Uterus (tissue), 4 donors: ENCODE measurements around the gene EPS8L3. TPM values are rescaled to one million over a fixed set of nuclear protein-coding genes. Genes with fewer than 3 reads are reported as not detected.

Source experiments
- DNase-seq, 2 donors: peaks; one replicate each; pipeline ENCODE4 v3.0.0-alpha.2; 2019 to 2020
- H3K27ac ChIP-seq, 2 donors: fragments of 200-600 bp; sonication (generic); 1 replicate in 1 of 2; 2 replicates in 1 of 2; pipeline ENCODE4 v1.5.1; 2016 to 2018
- H3K27me3 ChIP-seq, 2 donors: fragments of 200-600 bp; sonication (generic); one replicate each; pipeline ENCODE4 v1.5.1; 2018 to 2019; ENCODE audit warnings: control low read depth in 1 of 2
- H3K36me3 ChIP-seq, 2 donors: fragments of 200-600 bp; sonication (generic); one replicate each; pipeline ENCODE4 v1.5.1; 2019; ENCODE audit warnings: control low read depth in 1 of 2
- H3K4me1 ChIP-seq, 2 donors: fragments of 200-600 bp; sonication (generic); one replicate each; pipeline ENCODE4 v1.5.1; 2018 to 2019; ENCODE audit warnings: control low read depth in 1 of 2
- H3K4me3 ChIP-seq, 2 donors: fragments of 200-600 bp; sonication (generic); 1 replicate in 1 of 2; 2 replicates in 1 of 2; pipeline ENCODE4 v1.5.1; 2018 to 2019; ENCODE audit warnings: mild to moderate bottlenecking in 1 of 2
- H3K9me3 ChIP-seq, 2 donors: fragments of 200-600 bp; sonication (generic); one replicate each; pipeline ENCODE4 v1.5.1; 2019; ENCODE audit warnings: control low read depth in 1 of 2
- POLR2A ChIP-seq, 2 donors: fragments of 450-650 bp; IDR thresholded peaks; one replicate each; pipeline ENCODE4 v1.6.1; 2016; ENCODE audit warnings: antibody characterized with exemption in 2 of 2, mild to moderate bottlenecking in 1 of 2, moderate library complexity in 1 of 2
- intact Hi-C: fragments of 100-400 bp; cut with DNase I; formaldehyde crosslinking; loops from one replicate; pipeline ENCODE4 v1.15.1; 2023; ENCODE audit warnings: low total_unique reads
- total RNA-seq, 4 donors: library from RNA; depleted of rRNA in 3 of 4; stranded (reverse); fragments of >200 nt in 3 of 4; gene quantifications; one replicate each; pipeline versions ENCODE4 v1.1.0 to v1.2.4, GENCODE V29; 2014 to 2023
- TF ChIP-seq, protein P1 (sequence below), 4 experiments: fragments of 200-600 bp in 2 of 4; fragments of 450-650 bp in 2 of 4; sonication (generic) in 2 of 4; IDR thresholded peaks; one replicate each; pipeline ENCODE4 v1.5.1; 2016 to 2019; ENCODE audit warnings: antibody characterized with exemption in 4 of 4, mild to moderate bottlenecking in 2 of 4, moderate library complexity in 1 of 4
- donor health status: DM: yes; HTN: yes; CAD: no.

Gene EPS8L3
- total RNA-seq, 4 donors from 2014 or later = 0.26 to 0.29 TPM; not detected in 2

- Histone ChIP-seq H3K9me3 (no peaks in the 10 kb centered on the region), H3K27me3 (no peaks in the 10 kb centered on the region), H3K4me3 (peak overlapping the region; percentile 81 to 85), H3K27ac (peak overlapping the region; percentile 81 to 83), H3K36me3 (no peaks in the 10 kb centered on the region), H3K4me1 (peaks cover 0 to 4% of the 10 kb centered on the region in 2 donors)
- peak; percentile 81 to 82 for DNase-seq
- intact Hi-C loops = no loop called here
- TF ChIP-seq, protein P1, sequence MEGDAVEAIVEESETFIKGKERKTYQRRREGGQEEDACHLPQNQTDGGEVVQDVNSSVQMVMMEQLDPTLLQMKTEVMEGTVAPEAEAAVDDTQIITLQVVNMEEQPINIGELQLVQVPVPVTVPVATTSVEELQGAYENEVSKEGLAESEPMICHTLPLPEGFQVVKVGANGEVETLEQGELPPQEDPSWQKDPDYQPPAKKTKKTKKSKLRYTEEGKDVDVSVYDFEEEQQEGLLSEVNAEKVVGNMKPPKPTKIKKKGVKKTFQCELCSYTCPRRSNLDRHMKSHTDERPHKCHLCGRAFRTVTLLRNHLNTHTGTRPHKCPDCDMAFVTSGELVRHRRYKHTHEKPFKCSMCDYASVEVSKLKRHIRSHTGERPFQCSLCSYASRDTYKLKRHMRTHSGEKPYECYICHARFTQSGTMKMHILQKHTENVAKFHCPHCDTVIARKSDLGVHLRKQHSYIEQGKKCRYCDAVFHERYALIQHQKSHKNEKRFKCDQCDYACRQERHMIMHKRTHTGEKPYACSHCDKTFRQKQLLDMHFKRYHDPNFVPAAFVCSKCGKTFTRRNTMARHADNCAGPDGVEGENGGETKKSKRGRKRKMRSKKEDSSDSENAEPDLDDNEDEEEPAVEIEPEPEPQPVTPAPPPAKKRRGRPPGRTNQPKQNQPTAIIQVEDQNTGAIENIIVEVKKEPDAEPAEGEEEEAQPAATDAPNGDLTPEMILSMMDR (IDR thresholded peaks at IDR 0.05) = no peak
- TF ChIP-seq POLR2A (IDR thresholded peaks at IDR 0.05) = peak; percentile 82 to 83
Observed at GRCh38 chr1:109739738-109740614, 23.7 kb downstream of the EPS8L3 start.

- Histone ChIP-seq H3K9me3 (no peaks in the 10 kb centered on the region), H3K27ac (no peak overlapping the region), H3K4me1 (no peaks in the 10 kb centered on the region), H3K4me3 (no peak overlapping the region), H3K36me3 (no peaks in the 10 kb centered on the region), H3K27me3 (no peaks in the 10 kb centered on the region)
- intact Hi-C loops = no loop called here
- no peak for DNase-seq
- no peak for TF ChIP-seq POLR2A (IDR thresholded peaks at IDR 0.05)
- TF ChIP-seq, protein P1 (IDR thresholded peaks at IDR 0.05) = no peak
Observed at GRCh38 chr1:109733236-109733870, 30.4 kb downstream of the EPS8L3 start.

DNA sequence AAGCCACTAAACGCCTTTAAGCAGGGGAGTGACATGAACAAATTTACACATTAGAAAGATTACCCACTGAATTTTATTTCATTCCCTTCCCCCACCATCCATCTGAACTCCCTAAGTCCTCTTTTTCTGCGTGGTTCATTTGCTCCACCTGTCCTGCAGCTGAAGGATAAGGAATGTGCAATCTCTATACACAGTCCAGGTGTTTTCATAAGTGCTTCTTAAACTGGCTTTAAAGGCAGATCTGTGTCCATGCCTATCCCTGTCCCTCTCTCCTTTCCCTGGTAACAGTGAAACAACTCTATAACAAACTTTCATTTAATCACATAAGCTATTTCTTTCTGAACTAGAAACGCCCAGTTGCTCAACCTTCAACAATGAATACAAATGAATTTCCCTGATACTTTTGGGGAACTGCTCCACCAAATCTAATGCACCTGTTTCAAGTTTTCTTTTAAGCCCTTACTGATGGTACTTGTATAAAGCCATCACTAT, 31.3 kb downstream of the EPS8L3 start:
- Histone ChIP-seq H3K9me3 (no peaks in the 10 kb centered on the region), H3K27ac (no peak overlapping the region), H3K36me3 (no peaks in the 10 kb centered on the region), H3K4me1 (no peaks in the 10 kb centered on the region), H3K27me3 (no peaks in the 10 kb centered on the region), H3K4me3 (no peak overlapping the region)
- intact Hi-C loops = no loop called here
- DNase-seq = no peak
- no peak for TF ChIP-seq POLR2A (IDR thresholded peaks at IDR 0.05)
- TF ChIP-seq, protein P1 (IDR thresholded peaks at IDR 0.05) = no peak

GRCh38 chr1:109730666-109731065, 33.1 kb downstream of the EPS8L3 start:
- no peak for TF ChIP-seq POLR2A (IDR thresholded peaks at IDR 0.05)
- TF ChIP-seq, protein P1 (IDR thresholded peaks at IDR 0.05) = no peak
- Histone ChIP-seq H3K36me3 (no peaks in the 10 kb centered on the region), H3K27ac (no peak overlapping the region), H3K9me3 (no peaks in the 10 kb centered on the region), H3K4me1 (no peaks in the 10 kb centered on the region), H3K27me3 (no peaks in the 10 kb centered on the region), H3K4me3 (no peak overlapping the region)
- intact Hi-C loops = no loop called here
- no peak for DNase-seq

DNA sequence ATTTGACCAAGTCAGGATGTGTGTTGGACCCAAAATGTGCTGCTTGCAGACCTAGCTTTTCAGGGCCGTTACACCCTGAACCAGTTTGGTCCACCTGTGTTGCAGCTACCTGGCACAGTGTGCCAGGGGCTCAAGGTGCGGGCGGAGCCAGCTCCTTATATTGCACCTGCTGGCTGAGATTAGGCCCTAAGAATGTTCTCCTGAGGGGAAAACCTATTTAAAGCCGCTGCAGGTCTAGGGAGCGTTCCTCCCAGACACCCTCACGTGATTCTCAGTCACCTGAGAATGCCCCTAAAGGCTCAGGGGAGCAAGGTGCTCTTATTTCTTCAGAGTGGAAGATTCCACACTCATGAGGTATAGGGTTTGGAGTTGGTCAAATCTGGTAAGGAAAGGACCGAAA, 34.9 kb downstream of the EPS8L3 start:
- Histone ChIP-seq H3K4me3 (no peak overlapping the region), H3K27ac (no peak overlapping the region), H3K36me3 (no peaks in the 10 kb centered on the region), H3K9me3 (no peaks in the 10 kb centered on the region), H3K27me3 (no peaks in the 10 kb centered on the region), H3K4me1 (no peaks in the 10 kb centered on the region)
- TF ChIP-seq, protein P1 (IDR thresholded peaks at IDR 0.05) = no peak
- TF ChIP-seq POLR2A (IDR thresholded peaks at IDR 0.05) = no peak
- intact Hi-C loops = no loop called here
- no peak for DNase-seq
